Pancreas (tissue), 10 donors: Measurements from ENCODE around the gene SIAH3. TPM values are rescaled to one million over a fixed set of nuclear protein-coding genes. Genes with fewer than 3 reads are reported as not detected.

Source experiments
- ATAC-seq, 4 donors: fragments of 200-7000 bp; cut with Tn5 transposase; one replicate each; pipeline versions ENCODE4 v1.8.0 to v1.9.1; 2020; ENCODE audit warnings: mild to moderate bottlenecking in 4 of 4, moderate library complexity in 4 of 4
- DNase-seq, 6 donors: peaks; one replicate each; pipeline ENCODE4 v3.0.0-alpha.2; 2020
- FAIRE-seq: peaks from 2 replicates; lab custom pipeline; 2012; peaks lifted over from hg19 to GRCh38; lab: Jason Lieb, UNC
- H3K27ac ChIP-seq, 4 donors: fragments of 200-600 bp; sonication (generic); 1 replicate in 3 of 4; 2 replicates in 1 of 4; pipeline versions ENCODE4 v1.5.0 to v1.8.0; 2020
- H3K27me3 ChIP-seq, 4 donors: fragments of 200-600 bp; one replicate each; pipeline ENCODE4 v1.8.0; 2021
- H3K36me3 ChIP-seq, 3 donors: fragments of 200-600 bp; sonication (generic) in 1 of 3; one replicate each; pipeline versions ENCODE4 v1.5.0 to v1.8.0; 2020 to 2021
- H3K4me1 ChIP-seq, 3 donors: fragments of 200-600 bp; one replicate each; pipeline ENCODE4 v1.8.0; 2021
- H3K4me3 ChIP-seq, 4 donors: fragments of 200-600 bp; sonication (generic) in 2 of 4; one replicate each; pipeline versions ENCODE4 v1.5.0 to v1.8.0; 2020 to 2021
- H3K9me3 ChIP-seq, 4 donors: fragments of 200-600 bp; one replicate each; pipeline ENCODE4 v1.8.0; 2021
- CTCF ChIP-seq, 4 donors: fragments of 200-600 bp; sonication (generic) in 3 of 4; IDR thresholded peaks; one replicate each; pipeline versions ENCODE4 v1.5.0 to v1.8.0; 2021; ENCODE audit warnings: antibody characterized with exemption in 4 of 4
- WGBS, 2 donors: extraction: QIAGEN DNeasy Blood & Tissue Kit; methylation state at CpG; one replicate each; pipeline ENCODE4 v1.1.7; 2013; 5-methylcytosine and 5-hydroxymethylcytosine counted together
- intact Hi-C, 3 donors: fragments of 100-400 bp; cut with DNase I; formaldehyde crosslinking; loops; one replicate each; pipeline versions ENCODE4 v1.11.1 to v1.14.2; 2022
- polyA plus RNA-seq, 2 donors: library from polyadenylated mRNA; stranded (reverse); fragments of 200-250 nt; gene quantifications; one replicate each; pipeline ENCODE4 v1.2.3, GENCODE V29; 2013
- total RNA-seq, 6 donors: library from RNA; stranded (reverse); fragmentation: NEBNext Ultra II Directional in 4 of 6; extraction: Animal tissue kit (Norgen Biotek cat#: 25700) in 4 of 6; gene quantifications; one replicate each; pipeline versions ENCODE4 v1.2.1 to v1.2.4, GENCODE V29; 2021 to 2023
- donor health status: healthy with polysubstance abuse.
- donor health status: DM: no; HTN: no; CAD: no; lungs with moderate emphysema.
- donor health status: DM: no; HTN: no; CAD: no.
- donor health status: control.
- donor health status: control.
- donor health status: Bipolar disorder and iron deficiency.
- donor health status: DM: yes; HTN: yes; CAD: no.
- donor health status: DM: no; HTN: no; CAD: no.
- donor health status: DM: no; HTN: no; CAD: no.
- donor health status: DM: yes; HTN: yes; CAD: no.

The SIAH3 gene
- total and polyA plus RNA-seq, 8 donors: 0.03 TPM; not detected in 7

- intact Hi-C loops: no loop called here
- ATAC-seq (peak; percentile 68 to 88 (median 81)), DNase-seq (peak in 2 of 6 donors; percentile 29 to 54), FAIRE-seq (no peak)
- TF ChIP-seq CTCF (IDR thresholded peaks at IDR 0.05): no peak
- Histone ChIP-seq H3K27me3 (no peaks in the 10 kb centered on the region), H3K36me3 (no peaks in the 10 kb centered on the region), H3K4me1 (no peaks in the 10 kb centered on the region), H3K27ac (no peak overlapping the region), H3K9me3 (no peaks in the 10 kb centered on the region), H3K4me3 (no peak overlapping the region)
- 54 to 56% methylated on average over 5 of the region's 5 CpGs for WGBS, 2 donors
Observed at GRCh38 chr13:45833663-45834375, 17.7 kb downstream of the SIAH3 start.

GRCh38 chr13:45833242-45833641, 18.3 kb downstream of the SIAH3 start:
- no peak for FAIRE-seq
- no peak for DNase-seq
- ATAC-seq: no peak
- intact Hi-C loops: no loop called here
- Histone ChIP-seq H3K9me3 (no peaks in the 10 kb centered on the region), H3K27me3 (no peaks in the 10 kb centered on the region), H3K4me3 (no peak overlapping the region), H3K27ac (no peak overlapping the region), H3K4me1 (no peaks in the 10 kb centered on the region), H3K36me3 (no peaks in the 10 kb centered on the region)
- TF ChIP-seq CTCF (IDR thresholded peaks at IDR 0.05): no peak
- WGBS, 2 donors: 84 to 85% methylated on average over 4 of the region's 4 CpGs

GRCh38 chr13:45831851-45832250, 19.7 kb downstream of the SIAH3 start:
- FAIRE-seq: no peak
- WGBS, 2 donors: 79 to 90% methylated on average over 4 of the region's 4 CpGs
- intact Hi-C loops: no loop called here

GRCh38 chr13:45830121-45830520, 21.4 kb downstream of the SIAH3 start:
- ATAC-seq: no peak
- TF ChIP-seq CTCF (IDR thresholded peaks at IDR 0.05): no peak
- WGBS, 2 donors: 86 to 92% methylated on average over 5 of the region's 5 CpGs

More at GRCh38 chr13:45831851-45832250, 19.7 kb downstream of the SIAH3 start:
- no peak for ATAC-seq
- no peak for TF ChIP-seq CTCF (IDR thresholded peaks at IDR 0.05)
- H3K36me3 ChIP-seq: no peaks in the 10 kb centered on the region
- DNase-seq: no peak
- no peaks in the 10 kb centered on the region for H3K9me3 ChIP-seq
- no peaks in the 10 kb centered on the region for H3K27me3 ChIP-seq
- H3K4me1 ChIP-seq: no peaks in the 10 kb centered on the region
- no peak overlapping the region for H3K4me3 ChIP-seq
- H3K27ac ChIP-seq: no peak overlapping the region

GRCh38 chr13:45828256-45828968, 23.1 kb downstream of the SIAH3 start:
- 78 to 81% methylated on average over 6 of the region's 6 CpGs for WGBS, 2 donors
- DNase-seq (no peak), FAIRE-seq (no peak), ATAC-seq (no peak)
- H3K9me3 ChIP-seq: no peaks in the 10 kb centered on the region
- no peaks in the 10 kb centered on the region for H3K27me3 ChIP-seq
- intact Hi-C loops: no loop called here
- H3K27ac ChIP-seq: no peak overlapping the region
- no peak overlapping the region for H3K4me3 ChIP-seq
- H3K4me1 ChIP-seq: no peaks in the 10 kb centered on the region
- no peaks in the 10 kb centered on the region for H3K36me3 ChIP-seq
- no peak for TF ChIP-seq CTCF (IDR thresholded peaks at IDR 0.05)

More at GRCh38 chr13:45830121-45830520, 21.4 kb downstream of the SIAH3 start:
- Histone ChIP-seq H3K36me3 (no peaks in the 10 kb centered on the region), H3K4me1 (no peaks in the 10 kb centered on the region), H3K9me3 (no peaks in the 10 kb centered on the region), H3K27me3 (no peaks in the 10 kb centered on the region), H3K4me3 (no peak overlapping the region), H3K27ac (no peak overlapping the region)
- FAIRE-seq (no peak), DNase-seq (no peak)
- intact Hi-C loops: no loop called here
